Endothelial cell (in vitro differentiated cells): ENCODE measurements around the gene SNAP25. TPM values are rescaled to one million over a fixed set of nuclear protein-coding genes. Genes with fewer than 3 reads are reported as not detected.

Experiments
- DNase-seq: peaks from one replicate; pipeline ENCODE4 v3.0.0; 2021; ENCODE audit warnings: low spot score
- H3K27ac Mint-ChIP-seq: one replicate; pipeline ENCODE4 v1.8.0; 2021; ENCODE audit warnings: mixed read lengths, inconsistent platforms; ENCODE audit not compliant: unreplicated experiment
- H3K27me3 Mint-ChIP-seq: one replicate; pipeline ENCODE4 v1.8.0; 2021; ENCODE audit warnings: mild to moderate bottlenecking, moderate library complexity, mixed read lengths, inconsistent platforms; ENCODE audit not compliant: unreplicated experiment
- H3K36me3 Mint-ChIP-seq: one replicate; pipeline ENCODE4 v1.8.0; 2021; ENCODE audit warnings: mild to moderate bottlenecking, low read depth, mixed read lengths, inconsistent platforms; ENCODE audit not compliant: unreplicated experiment
- H3K4me1 Mint-ChIP-seq: one replicate; pipeline ENCODE4 v1.8.0; 2021; ENCODE audit warnings: mild to moderate bottlenecking, mixed read lengths, inconsistent platforms; ENCODE audit not compliant: unreplicated experiment
- H3K4me3 Mint-ChIP-seq: one replicate; pipeline ENCODE4 v1.8.0; 2021; ENCODE audit warnings: mild to moderate bottlenecking, mixed read lengths, inconsistent platforms; ENCODE audit not compliant: unreplicated experiment
- H3K9me3 Mint-ChIP-seq: one replicate; pipeline ENCODE4 v1.8.0; 2021; ENCODE audit warnings: mixed read lengths, inconsistent platforms; ENCODE audit not compliant: unreplicated experiment
- total RNA-seq: library from RNA; stranded (reverse); fragmentation: NEBNext Ultra II Directional; extraction: Animal tissue kit (Norgen Biotek cat#: 25700); gene quantifications from one replicate; pipeline ENCODE4 v1.2.1, GENCODE V29; 2021; ENCODE audit not compliant: unreplicated experiment
- TF ChIP-seq, protein P1 (sequence below): fragments of 200-600 bp; sonication (generic); IDR thresholded peaks from one replicate; pipeline ENCODE4 v1.5.0; 2021; ENCODE audit warnings: antibody characterized with exemption; ENCODE audit not compliant: unreplicated experiment

Gene SNAP25
- total RNA-seq, 1 donor from 2014 or later = 0.38 TPM

DNA sequence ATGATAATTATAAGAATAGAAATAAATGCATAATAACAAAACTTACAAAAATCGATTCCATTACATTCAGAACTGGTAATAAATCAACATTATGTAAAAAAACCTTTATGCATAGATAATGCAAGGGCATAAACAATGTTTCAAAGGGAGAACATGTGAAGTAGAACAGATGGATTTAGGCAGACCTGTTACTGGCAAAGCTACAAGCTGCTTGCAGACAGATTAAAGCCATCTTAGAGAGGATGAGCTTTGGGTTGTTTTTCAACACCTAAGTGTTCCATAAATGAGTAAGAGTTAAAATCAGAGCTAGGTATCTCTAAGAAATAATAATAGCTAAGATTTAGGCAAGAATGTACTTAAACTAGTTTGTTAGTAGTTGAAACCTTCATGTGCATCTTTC, 37.2 kb downstream of the SNAP25 start:
- Mint-ChIP-seq H3K27me3 (peaks cover 1% of the 10 kb centered on the region), H3K27ac (no peak overlapping the region), H3K9me3 (no peaks in the 10 kb centered on the region), H3K4me1 (peaks cover 3% of the 10 kb centered on the region), H3K36me3 (no peaks in the 10 kb centered on the region), H3K4me3 (no peak overlapping the region)
- TF ChIP-seq, protein P1, sequence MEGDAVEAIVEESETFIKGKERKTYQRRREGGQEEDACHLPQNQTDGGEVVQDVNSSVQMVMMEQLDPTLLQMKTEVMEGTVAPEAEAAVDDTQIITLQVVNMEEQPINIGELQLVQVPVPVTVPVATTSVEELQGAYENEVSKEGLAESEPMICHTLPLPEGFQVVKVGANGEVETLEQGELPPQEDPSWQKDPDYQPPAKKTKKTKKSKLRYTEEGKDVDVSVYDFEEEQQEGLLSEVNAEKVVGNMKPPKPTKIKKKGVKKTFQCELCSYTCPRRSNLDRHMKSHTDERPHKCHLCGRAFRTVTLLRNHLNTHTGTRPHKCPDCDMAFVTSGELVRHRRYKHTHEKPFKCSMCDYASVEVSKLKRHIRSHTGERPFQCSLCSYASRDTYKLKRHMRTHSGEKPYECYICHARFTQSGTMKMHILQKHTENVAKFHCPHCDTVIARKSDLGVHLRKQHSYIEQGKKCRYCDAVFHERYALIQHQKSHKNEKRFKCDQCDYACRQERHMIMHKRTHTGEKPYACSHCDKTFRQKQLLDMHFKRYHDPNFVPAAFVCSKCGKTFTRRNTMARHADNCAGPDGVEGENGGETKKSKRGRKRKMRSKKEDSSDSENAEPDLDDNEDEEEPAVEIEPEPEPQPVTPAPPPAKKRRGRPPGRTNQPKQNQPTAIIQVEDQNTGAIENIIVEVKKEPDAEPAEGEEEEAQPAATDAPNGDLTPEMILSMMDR = no peak
- DNase-seq = no peak

DNA sequence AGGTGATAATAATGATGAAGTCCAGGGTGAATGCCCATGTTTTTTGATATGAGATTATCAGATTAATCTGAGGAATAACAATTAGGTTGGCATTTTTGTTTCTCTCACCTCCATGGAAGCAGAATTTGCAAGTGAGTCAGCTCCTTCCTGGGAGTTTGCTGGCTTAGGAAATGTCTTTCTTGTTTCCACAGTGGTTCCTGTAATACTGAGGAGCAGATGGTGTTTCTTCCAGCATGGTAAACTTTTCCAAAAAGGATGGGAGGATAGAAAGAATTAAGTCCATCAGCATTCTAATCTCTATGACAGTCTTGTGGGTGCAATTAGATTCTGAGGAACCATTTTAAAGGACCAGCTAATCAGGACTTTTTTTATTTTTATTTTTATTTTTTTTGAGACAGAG, 40.5 kb downstream of the SNAP25 start:
- DNase-seq = no peak
- no peaks in the 10 kb centered on the region for H3K36me3 Mint-ChIP-seq
- TF ChIP-seq, protein P1 = no peak
- no peaks in the 10 kb centered on the region for H3K27me3 Mint-ChIP-seq
- no peak overlapping the region for H3K27ac Mint-ChIP-seq
- H3K4me1 Mint-ChIP-seq = peaks cover 3% of the 10 kb centered on the region
- no peak overlapping the region for H3K4me3 Mint-ChIP-seq
- H3K9me3 Mint-ChIP-seq = no peaks in the 10 kb centered on the region

DNA sequence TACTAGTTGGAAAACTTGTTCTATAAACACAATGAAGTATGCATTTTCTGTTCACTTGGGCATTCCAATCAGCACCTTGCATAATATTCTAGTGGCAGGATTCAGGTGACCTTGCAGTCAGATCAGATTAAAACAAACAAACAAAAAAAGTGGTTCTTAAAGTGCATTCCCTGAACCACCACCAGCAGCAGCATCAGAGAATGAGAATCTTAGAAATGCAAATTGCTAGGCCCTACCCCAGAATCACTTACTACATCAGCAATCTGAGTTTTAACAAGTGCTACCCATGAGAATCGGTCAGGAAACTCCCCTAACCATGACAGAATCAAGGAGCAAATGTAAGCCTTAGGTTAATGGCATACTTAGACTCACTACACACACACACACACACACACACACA, 41.7 kb downstream of the SNAP25 start:
- DNase-seq = no peak
- Mint-ChIP-seq H3K27me3 (no peaks in the 10 kb centered on the region), H3K4me1 (peaks cover 3% of the 10 kb centered on the region), H3K9me3 (no peaks in the 10 kb centered on the region), H3K4me3 (no peak overlapping the region), H3K27ac (no peak overlapping the region), H3K36me3 (no peaks in the 10 kb centered on the region)
- TF ChIP-seq, protein P1 = no peak

DNA sequence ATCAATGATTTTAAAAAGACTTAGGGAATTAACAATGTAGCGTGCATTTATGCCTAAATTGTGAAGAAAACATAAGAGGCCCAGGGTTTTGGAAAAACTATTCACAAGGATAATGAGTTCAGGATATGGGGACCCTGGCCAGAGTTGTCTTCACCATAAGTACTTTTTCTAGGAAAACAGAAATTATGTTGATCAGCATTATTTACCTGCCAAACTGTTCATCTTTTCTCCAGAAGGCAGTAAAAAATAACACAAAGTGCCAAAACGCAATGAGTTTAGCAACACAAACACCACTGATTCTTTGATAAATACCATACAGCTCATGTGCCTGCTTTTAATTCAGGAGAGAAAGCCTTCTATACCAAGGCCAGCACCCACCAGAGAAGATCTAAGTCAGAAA, 43.1 kb downstream of the SNAP25 start:
- no peak overlapping the region for H3K27ac Mint-ChIP-seq
- TF ChIP-seq, protein P1 = no peak
- H3K9me3 Mint-ChIP-seq = no peaks in the 10 kb centered on the region
- DNase-seq = no peak
- no peaks in the 10 kb centered on the region for H3K4me1 Mint-ChIP-seq
- no peaks in the 10 kb centered on the region for H3K27me3 Mint-ChIP-seq
- no peak overlapping the region for H3K4me3 Mint-ChIP-seq
- H3K36me3 Mint-ChIP-seq = no peaks in the 10 kb centered on the region

DNA sequence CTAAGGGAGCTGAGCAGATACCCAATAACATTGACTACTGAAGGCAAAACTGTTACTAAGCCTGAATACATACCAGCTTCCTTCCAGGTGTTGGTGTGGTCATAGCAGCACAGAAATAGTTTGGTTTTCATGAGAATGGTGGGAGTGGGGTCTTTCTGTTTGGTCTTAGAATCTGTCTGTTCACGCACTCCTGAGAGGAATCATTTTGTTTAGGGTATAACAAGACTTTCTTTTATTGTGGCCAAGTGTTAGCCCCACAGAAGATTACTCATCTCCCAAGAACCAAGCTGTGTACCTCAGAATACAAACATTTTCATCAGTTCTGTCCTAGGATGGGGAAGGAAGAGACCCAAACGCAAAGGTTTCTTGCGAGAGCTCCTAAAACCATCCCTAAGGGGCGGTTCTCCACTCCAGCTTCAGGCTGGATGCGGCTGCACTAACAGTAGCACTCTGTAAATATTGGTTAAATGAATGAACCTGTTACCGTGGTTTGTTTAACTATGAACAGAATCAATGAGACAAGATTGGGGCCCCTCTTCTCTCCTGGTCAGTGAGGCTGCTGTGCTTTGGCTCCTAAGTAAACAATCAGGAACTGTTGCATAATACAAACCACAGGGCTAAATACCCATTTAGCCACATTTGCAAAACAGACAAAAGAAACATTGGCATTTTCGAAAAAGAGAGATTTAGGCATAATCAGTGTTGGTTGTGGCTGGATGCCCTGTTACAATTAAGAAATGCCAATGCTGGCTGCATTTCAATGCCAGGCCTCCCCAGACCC, 44.9 kb downstream of the SNAP25 start:
- H3K36me3 Mint-ChIP-seq = no peaks in the 10 kb centered on the region
- no peaks in the 10 kb centered on the region for H3K27me3 Mint-ChIP-seq
- H3K4me1 Mint-ChIP-seq = no peaks in the 10 kb centered on the region
- no peak overlapping the region for H3K27ac Mint-ChIP-seq
- no peak for DNase-seq
- H3K9me3 Mint-ChIP-seq = no peaks in the 10 kb centered on the region
- no peak overlapping the region for H3K4me3 Mint-ChIP-seq
- TF ChIP-seq, protein P1 = no peak
